SK-N-SH treated with all-trans-retinoic acid at 6 μM for 48 hours (cell line): ENCODE results near the gene TMEM121B.

ENCODE experiments used
- ATAC-seq: fragments of 200-7000 bp; cut with Tn5 transposase; 3 replicates; pipeline ENCODE4 v1.9.1; 2020; ENCODE audit warnings: mild to moderate bottlenecking, moderate library complexity
- ARNTL ChIP-seq: fragments of 450-650 bp; formaldehyde crosslinking; IDR thresholded peaks from 2 replicates; pipeline ENCODE4 v1.5.0; 2020; ENCODE audit warnings: low read depth, mild to moderate bottlenecking, moderate library complexity, borderline replicate concordance
- BACH2 ChIP-seq: fragments of 250-450 bp; sonication (Bioruptor Pico); IDR thresholded peaks from 2 replicates; pipeline ENCODE4 v1.9.0; 2021; ENCODE audit warnings: mild to moderate bottlenecking, borderline replicate concordance
- CREB5 ChIP-seq: fragments of 250-450 bp; sonication (Bioruptor Pico); IDR thresholded peaks from 2 replicates; pipeline ENCODE4 v1.5.1; 2020; ENCODE audit warnings: low read depth, mild to moderate bottlenecking, moderate library complexity
- CSDC2 ChIP-seq: fragments of 250-450 bp; sonication (Bioruptor Pico); IDR thresholded peaks from 2 replicates; pipeline ENCODE4 v1.5.0; 2020; ENCODE audit warnings: mild to moderate bottlenecking, moderate library complexity
- CSRNP3 ChIP-seq: fragments of 250-450 bp; sonication (Bioruptor Pico); IDR thresholded peaks from 2 replicates; pipeline ENCODE4 v1.5.1; 2021; ENCODE audit warnings: mild to moderate bottlenecking, moderate library complexity
- GLIS3 ChIP-seq: fragments of 250-450 bp; sonication (Bioruptor Pico); IDR thresholded peaks from 2 replicates; pipeline ENCODE4 v1.5.0; 2020; ENCODE audit warnings: mild to moderate bottlenecking, moderate library complexity
- OSR1 ChIP-seq: fragments of 250-450 bp; sonication (Bioruptor Pico); IDR thresholded peaks from 2 replicates; pipeline ENCODE4 v1.8.0; 2022; ENCODE audit warnings: moderate library complexity, mild to moderate bottlenecking, inconsistent platforms
- PATZ1 ChIP-seq: fragments of 250-450 bp; sonication (Bioruptor Pico); IDR thresholded peaks from 2 replicates; pipeline ENCODE4 v1.8.0; 2020; ENCODE audit warnings: mild to moderate bottlenecking, moderate library complexity, borderline replicate concordance
- POU6F1 ChIP-seq: fragments of 250-450 bp; sonication (Bioruptor Pico); IDR thresholded peaks from 2 replicates; pipeline ENCODE4 v1.8.0; 2021; ENCODE audit warnings: low read depth, mild to moderate bottlenecking, moderate library complexity, borderline replicate concordance
- PPARA ChIP-seq: fragments of 250-450 bp; sonication (Bioruptor Pico); IDR thresholded peaks from 2 replicates; pipeline ENCODE4 v1.5.0; 2020; ENCODE audit warnings: mild to moderate bottlenecking, borderline replicate concordance
- RARB ChIP-seq: fragments of 250-450 bp; sonication (Bioruptor Pico); IDR thresholded peaks from 2 replicates; pipeline ENCODE4 v1.8.0; 2021; ENCODE audit warnings: mild to moderate bottlenecking, moderate library complexity
- SNAI2 ChIP-seq: fragments of 250-450 bp; sonication (Bioruptor Pico); IDR thresholded peaks from 2 replicates; pipeline ENCODE4 v1.5.0; 2020; ENCODE audit warnings: mild to moderate bottlenecking, moderate library complexity
- TCF4 ChIP-seq: fragments of 250-450 bp; sonication (Bioruptor Pico); IDR thresholded peaks from 2 replicates; pipeline ENCODE4 v1.8.0; 2021; ENCODE audit warnings: mild to moderate bottlenecking, moderate library complexity, borderline replicate concordance
- TOX ChIP-seq: fragments of 250-450 bp; sonication (Bioruptor Pico); IDR thresholded peaks from 2 replicates; pipeline ENCODE4 v1.8.0; 2021; ENCODE audit warnings: mild to moderate bottlenecking, moderate library complexity, borderline replicate concordance
- ZC3H10 ChIP-seq: fragments of 250-450 bp; sonication (Bioruptor Pico); IDR thresholded peaks from 2 replicates; pipeline ENCODE4 v1.5.1; 2021; ENCODE audit warnings: mild to moderate bottlenecking, moderate library complexity
- ZFP3 ChIP-seq: fragments of 250-450 bp; sonication (Bioruptor Pico); IDR thresholded peaks from 2 replicates; pipeline ENCODE4 v1.5.0; 2020; ENCODE audit warnings: mild to moderate bottlenecking, moderate library complexity
- ZFP30 ChIP-seq: fragments of 450-650 bp; formaldehyde crosslinking; IDR thresholded peaks from 2 replicates; pipeline ENCODE4 v1.5.0; 2022; ENCODE audit warnings: mild to moderate bottlenecking, moderate library complexity
- ZNF565 ChIP-seq: fragments of 450-650 bp; formaldehyde crosslinking; conservative IDR thresholded peaks from 2 replicates; pipeline ENCODE4 v1.5.0; 2020; ENCODE audit warnings: low read depth, mild to moderate bottlenecking, moderate library complexity
- ZNF8 ChIP-seq: fragments of 450-650 bp; formaldehyde crosslinking; IDR thresholded peaks from 2 replicates; pipeline ENCODE4 v1.5.0; 2020; ENCODE audit warnings: mild to moderate bottlenecking, moderate library complexity

Gene TMEM121B

GRCh38 chr22:17140022-17140421 is 18.9 kb upstream of the TMEM121B start:
- TF ChIP-seq TOX: no peak
- no peak for TF ChIP-seq ZNF565 (CRISPR knock-in tag)
- TF ChIP-seq PATZ1 (CRISPR knock-in tag): no peak
- no peak for TF ChIP-seq TCF4
- TF ChIP-seq BACH2: no peak
- no peak for TF ChIP-seq PPARA (CRISPR knock-in tag)
- no peak for ATAC-seq

- ATAC-seq: no peak
These were observed 17.4 kb upstream of the TMEM121B start for GRCh38 chr22:17138513-17138912.

GRCh38 chr22:17137861-17138425 is 16.8 kb upstream of the TMEM121B start:
- TF ChIP-seq ZFP3: no peak
- no peak for TF ChIP-seq GLIS3 (CRISPR knock-in tag)
- TF ChIP-seq RARB (CRISPR knock-in tag): no peak
- no peak for TF ChIP-seq CSRNP3
- no peak for TF ChIP-seq PATZ1 (CRISPR knock-in tag)
- no peak for TF ChIP-seq CSDC2
- no peak for TF ChIP-seq OSR1
- ATAC-seq: no peak

More at GRCh38 chr22:17138513-17138912, 17.4 kb upstream of the TMEM121B start:
- no peak for TF ChIP-seq ZNF8 (CRISPR knock-in tag)
- no peak for TF ChIP-seq ZNF565 (CRISPR knock-in tag)
- no peak for TF ChIP-seq CSDC2
- no peak for TF ChIP-seq PATZ1 (CRISPR knock-in tag)

- ATAC-seq: no peak
- no peak for TF ChIP-seq CREB5 (CRISPR knock-in tag)
- no peak for TF ChIP-seq TCF4
These were observed 16.0 kb upstream of the TMEM121B start for GRCh38 chr22:17137170-17137569.

- no peak for ATAC-seq
- TF ChIP-seq TCF4: no peak
- TF ChIP-seq GLIS3 (CRISPR knock-in tag): no peak
- TF ChIP-seq PATZ1 (CRISPR knock-in tag): no peak
- no peak for TF ChIP-seq CREB5 (CRISPR knock-in tag)
- TF ChIP-seq ZC3H10 (CRISPR knock-in tag): no peak
- no peak for TF ChIP-seq CSDC2
- no peak for TF ChIP-seq ZFP30
- TF ChIP-seq ARNTL (CRISPR knock-in tag): no peak
- no peak for TF ChIP-seq SNAI2
- TF ChIP-seq POU6F1 (CRISPR knock-in tag): no peak
These were observed 14.1 kb upstream of the TMEM121B start for GRCh38 chr22:17135153-17135760.
